ENCODE data around the gene CLHC1.
"Not testable (repeated sequence)": the region's sequence is repeated elsewhere in the genome, so short reads cannot be mapped to it uniquely, and the experiment has no call there.

The CLHC1 gene

GRCh38 chr2:55231546-55232083 is 478 bp downstream of the CLHC1 start:
- DNase-seq = no peak

- no peak for DNase-seq
Measured at GRCh38 chr2:55230551-55230950, 1.5 kb downstream of the CLHC1 start.

- no peak for DNase-seq
Measured at GRCh38 chr2:55229221-55229620, 2.9 kb downstream of the CLHC1 start.

DNA sequence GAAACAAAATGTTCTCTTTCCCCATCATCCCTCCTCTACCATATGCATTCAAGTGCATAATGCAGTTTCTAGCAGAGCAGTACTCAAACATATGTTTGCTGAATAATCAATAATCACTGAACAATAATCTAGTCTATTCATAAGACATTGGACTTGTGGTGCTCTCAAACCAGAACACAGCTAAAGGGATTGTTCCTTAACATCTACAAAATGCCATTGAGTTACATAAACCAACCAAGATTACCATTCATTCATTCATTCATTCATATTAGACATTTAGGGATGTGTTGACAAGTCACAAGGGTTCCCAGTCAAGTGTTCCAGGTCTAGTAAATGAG is 3.9 kb downstream of the CLHC1 start:
- no peak for DNase-seq

DNA sequence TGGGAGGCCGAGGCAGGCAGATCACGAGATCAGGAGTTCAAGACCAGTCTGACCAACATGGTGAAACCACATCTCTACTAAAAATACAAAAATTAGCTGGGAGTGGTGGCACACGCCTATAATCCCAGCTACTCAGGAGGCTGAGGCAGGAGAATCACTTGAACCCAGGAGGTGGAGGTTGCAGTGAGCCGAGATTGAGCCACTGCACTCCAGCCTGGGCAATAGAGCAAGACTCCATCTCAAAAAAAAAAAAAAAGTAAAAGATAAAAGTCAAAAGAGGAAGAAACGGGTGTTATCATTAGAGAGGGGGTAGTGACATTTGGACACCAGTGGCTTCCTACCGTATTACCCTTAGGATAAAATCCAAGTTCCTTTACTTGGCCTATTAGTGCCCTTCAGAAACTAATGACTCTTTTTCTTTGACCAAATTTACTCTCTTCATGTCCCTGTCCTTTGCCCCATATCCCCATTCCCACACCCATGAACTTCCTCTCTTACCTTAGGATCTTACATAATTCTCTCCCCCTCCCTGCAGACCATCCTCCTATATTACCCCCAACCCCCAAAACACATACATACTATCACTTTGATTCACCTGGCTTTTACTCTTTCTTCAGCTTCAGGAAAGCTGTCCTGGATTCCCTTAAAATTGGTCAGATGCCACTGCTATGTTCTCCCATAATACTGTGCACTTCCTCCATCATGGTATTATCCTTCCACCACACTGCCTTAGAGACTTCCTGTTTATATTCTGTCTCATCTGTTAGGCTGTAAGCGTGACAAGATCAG is 4.5 kb downstream of the CLHC1 start:
- not testable (repeated sequence) for DNase-seq

DNA sequence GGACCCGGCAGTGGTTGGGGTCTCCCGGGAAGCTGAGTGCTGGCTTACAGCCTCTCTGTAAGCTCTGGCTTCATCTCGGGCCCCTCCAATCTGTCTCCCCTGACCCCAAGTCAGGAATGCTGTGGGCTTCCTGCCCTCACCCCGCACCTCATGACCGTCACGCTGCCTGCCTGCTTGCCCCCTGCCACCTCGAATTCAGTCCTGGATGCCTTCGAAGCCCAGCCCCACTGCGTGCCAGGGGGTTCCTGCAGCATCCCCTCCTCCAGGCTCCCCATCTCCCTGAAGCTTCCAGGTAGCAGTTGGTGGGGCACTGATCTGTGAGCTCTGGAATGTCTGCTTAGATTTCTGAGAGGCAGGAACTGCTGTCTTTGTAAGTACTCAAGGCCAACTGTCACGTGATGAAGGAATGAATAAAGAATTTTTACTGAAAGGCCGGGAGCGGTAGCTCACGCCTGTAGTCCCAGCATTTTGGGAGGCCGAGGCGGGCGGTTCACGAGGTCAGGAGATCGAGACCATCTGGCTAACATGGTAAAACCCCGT is 6.5 kb downstream of the CLHC1 start:
- no peak for DNase-seq

GRCh38 chr2:55224761-55225261 is 7.3 kb downstream of the CLHC1 start:
- DNase-seq = no peak

DNA sequence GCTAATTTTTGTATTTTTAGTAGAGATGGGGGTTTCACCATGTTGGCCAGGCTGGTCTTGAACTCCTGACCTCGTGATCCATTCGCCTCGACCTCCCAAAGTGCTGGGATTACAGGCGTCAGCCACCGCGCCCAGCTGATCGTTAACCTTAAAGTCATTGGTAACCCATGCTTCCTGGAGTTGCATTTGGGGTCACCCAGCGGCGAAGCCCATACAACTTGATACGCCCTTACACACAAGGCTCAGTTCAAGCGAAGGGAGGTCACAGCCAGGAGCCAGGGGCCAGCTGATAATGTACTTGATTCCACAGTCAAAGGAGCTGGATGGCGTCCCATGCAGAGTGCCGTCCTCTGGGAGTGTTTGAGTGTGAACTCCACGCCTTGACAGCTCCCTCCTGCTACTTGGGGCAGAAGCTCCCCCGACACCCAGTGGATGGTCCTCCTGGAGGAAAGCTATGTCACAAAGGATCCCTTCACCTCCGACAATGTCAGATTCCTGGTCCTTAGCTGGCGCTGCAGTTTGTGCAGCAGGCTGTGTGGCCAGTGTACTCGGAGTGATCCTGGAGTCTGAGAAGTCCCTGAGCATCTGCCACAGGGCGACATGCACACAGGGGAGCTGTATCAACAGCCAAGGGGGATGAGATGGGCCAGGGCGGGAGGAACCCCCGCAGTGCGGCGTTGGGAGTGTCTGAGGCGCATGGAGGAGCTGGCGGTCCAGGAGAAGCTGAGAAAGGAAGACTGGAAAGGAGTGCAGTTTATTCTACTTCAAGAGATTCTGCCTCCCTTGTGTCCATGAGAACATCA is 7.9 kb downstream of the CLHC1 start:
- no peak for DNase-seq

GRCh38 chr2:55213822-55214221 is 18.3 kb downstream of the CLHC1 start:
- no peak for DNase-seq

GRCh38 chr2:55204950-55205349 is 27.1 kb downstream of the CLHC1 start:
- DNase-seq = no peak

DNA sequence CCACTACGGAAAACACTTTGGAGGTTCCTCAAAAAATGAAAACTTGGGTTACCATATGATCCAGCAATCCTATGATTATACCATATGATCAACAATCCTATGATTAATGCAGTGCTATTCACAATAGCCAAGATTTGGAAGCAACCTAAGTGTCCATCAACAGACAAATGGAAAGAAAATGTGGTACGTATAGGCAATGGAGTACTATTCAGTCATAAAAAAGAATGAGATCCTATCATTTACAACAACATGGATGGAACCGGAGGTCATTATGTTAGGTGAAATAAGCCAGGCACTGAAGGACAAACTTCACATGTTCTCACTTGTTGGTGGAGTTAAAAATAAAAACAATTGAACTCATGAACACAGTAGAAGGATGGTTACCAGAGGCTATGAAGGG is 27.6 kb downstream of the CLHC1 start:
- DNase-seq = no peak

GRCh38 chr2:55200416-55200815 is 31.7 kb downstream of the CLHC1 start:
- no peak for DNase-seq

GRCh38 chr2:55196526-55196925 is 35.6 kb downstream of the CLHC1 start:
- DNase-seq = no peak

- not testable (repeated sequence) for DNase-seq
Measured at GRCh38 chr2:55191888-55192287, 40.2 kb downstream of the CLHC1 start.

GRCh38 chr2:55186837-55187236 is 45.3 kb downstream of the CLHC1 start:
- not testable (repeated sequence) for DNase-seq

DNA sequence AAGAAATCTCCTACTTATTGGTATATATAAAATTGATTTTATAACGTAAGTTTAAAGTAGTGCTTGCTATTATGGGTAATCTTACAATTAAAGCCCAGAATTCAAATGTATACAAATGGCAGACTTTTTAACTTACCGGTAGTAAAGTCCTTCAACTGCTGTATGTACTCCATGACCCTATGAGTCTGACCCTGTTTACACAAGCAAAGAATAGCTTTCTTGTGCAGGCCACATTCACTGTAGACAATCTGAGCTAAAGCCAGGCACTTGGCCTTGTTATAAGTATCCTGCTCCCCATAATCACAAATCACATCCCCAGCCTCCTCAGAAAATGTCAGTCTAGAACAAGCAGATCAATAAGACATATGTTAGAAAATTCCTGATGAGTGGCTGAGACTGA is 51.7 kb downstream of the CLHC1 start:
- no peak for DNase-seq

DNA sequence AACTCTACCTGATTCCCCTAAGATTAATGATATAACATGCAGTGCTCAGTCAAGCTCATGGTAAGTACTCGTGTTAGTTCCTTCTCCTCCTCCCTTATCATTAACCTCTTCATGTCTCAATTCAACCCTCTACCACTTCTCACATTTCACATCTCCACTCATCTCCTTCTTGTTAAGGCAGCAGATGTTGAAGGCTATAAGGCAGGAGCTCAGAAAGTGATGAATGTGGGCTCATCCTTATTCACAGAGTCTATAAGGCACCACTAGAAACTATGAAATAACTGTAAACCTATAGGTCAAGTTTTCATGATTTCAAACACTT is 56.0 kb downstream of the CLHC1 start:
- DNase-seq = no peak

- no peak for DNase-seq
Measured at GRCh38 chr2:55175254-55176093, 56.6 kb downstream of the CLHC1 start.

DNA sequence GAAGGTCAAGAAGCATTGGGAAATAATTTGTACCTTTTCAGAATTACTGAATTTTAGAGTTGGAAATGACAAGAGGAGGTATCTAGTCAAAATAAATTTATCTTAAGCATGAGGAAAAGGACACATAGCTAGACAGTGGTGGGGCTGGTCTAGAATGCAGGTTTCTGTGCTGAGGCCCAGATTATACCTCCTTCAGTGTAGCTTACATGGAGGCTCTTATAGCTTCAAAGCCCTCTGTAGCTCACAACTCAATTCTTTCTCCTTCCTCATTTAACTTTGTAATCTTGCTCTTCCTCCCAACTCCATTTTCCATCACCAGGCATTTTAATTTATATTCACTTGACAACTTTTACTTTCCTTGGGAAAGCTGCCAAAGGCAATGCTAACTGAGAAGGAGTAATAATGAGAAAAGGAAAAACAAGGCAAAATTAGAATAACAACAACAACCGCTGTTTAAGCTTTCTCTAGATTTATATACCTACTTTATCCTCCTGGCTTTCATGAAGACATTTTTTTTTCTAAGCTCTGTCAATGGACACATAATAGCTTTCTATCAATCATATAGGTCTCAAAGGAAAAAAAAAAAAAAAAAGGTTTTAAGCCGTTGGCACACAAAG is 58.5 kb downstream of the CLHC1 start:
- DNase-seq = no peak

DNA sequence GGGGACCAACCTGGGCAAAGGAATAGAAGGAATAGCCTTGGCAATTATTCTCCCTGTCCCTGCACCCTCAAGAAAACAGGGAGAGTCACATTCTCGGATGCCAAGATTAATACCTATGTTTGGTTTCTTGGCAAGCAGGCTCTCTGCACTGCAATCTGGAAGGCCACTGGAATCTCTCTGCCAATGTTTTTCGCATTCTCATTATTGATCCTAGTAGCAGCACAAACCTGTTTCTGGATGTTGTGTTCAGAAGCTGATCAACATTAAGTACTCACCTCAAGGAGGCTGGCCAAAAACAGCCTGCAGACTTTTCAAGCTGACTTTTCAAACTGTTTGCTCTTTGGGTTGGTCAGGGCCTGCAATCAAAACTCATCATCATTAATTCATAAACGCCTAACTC is 62.2 kb downstream of the CLHC1 start:
- DNase-seq = no peak

- no peak for DNase-seq
Measured at GRCh38 chr2:55169359-55169758, 62.7 kb downstream of the CLHC1 start.
